Calu3 (cell line): ENCODE results near the gene COL8A2. TPM values are rescaled to one million over a fixed set of nuclear protein-coding genes. Genes with fewer than 3 reads are reported as not detected.

Experiments used
- BruUV-seq: library from RNA; stranded (reverse); fragments of 400-500 nt; replicated peaks from 2 replicates; lab custom pipeline; 2021; lab: Mats Ljungman, UMichigan
- CTCF ChIA-PET: fragments of 300-600 bp; sonication (Branson Sonifier 250); formaldehyde crosslinking; loops from one replicate; lab custom pipeline; 2022; ENCODE audit warnings: antibody characterized with exemption; lab: Charles Lee
- DNase-seq: peaks from one replicate; pipeline ENCODE4 v3.0.0; 2022
- H3K27ac Mint-ChIP-seq: one replicate; pipeline ENCODE4 v1.8.0; 2022; ENCODE audit warnings: mixed read lengths; ENCODE audit not compliant: unreplicated experiment
- H3K27me3 Mint-ChIP-seq: one replicate; pipeline ENCODE4 v1.8.0; 2022; ENCODE audit warnings: mixed read lengths; ENCODE audit not compliant: unreplicated experiment
- H3K36me3 Mint-ChIP-seq: one replicate; pipeline ENCODE4 v1.8.0; 2022; ENCODE audit warnings: mild to moderate bottlenecking, moderate library complexity, mixed read lengths; ENCODE audit not compliant: insufficient read depth, unreplicated experiment
- H3K4me1 Mint-ChIP-seq: one replicate; pipeline ENCODE4 v1.8.0; 2022; ENCODE audit warnings: mild to moderate bottlenecking, low read depth, mixed read lengths; ENCODE audit not compliant: unreplicated experiment
- H3K4me3 Mint-ChIP-seq: one replicate; pipeline ENCODE4 v1.8.0; 2022; ENCODE audit warnings: mild to moderate bottlenecking, low read depth, moderate library complexity, mixed read lengths; ENCODE audit not compliant: unreplicated experiment
- H3K9me3 Mint-ChIP-seq: one replicate; pipeline ENCODE4 v1.8.0; 2022; ENCODE audit warnings: low read depth, mixed read lengths; ENCODE audit not compliant: unreplicated experiment
- intact Hi-C: fragments of 100-400 bp; cut with micrococcal nuclease; formaldehyde crosslinking; loops from one replicate; pipeline ENCODE4 v1.10.0; 2022; ENCODE audit not compliant: unreplicated experiment
- total RNA-seq: library from RNA; stranded (reverse); gene quantifications from 2 replicates; pipeline ENCODE4 v1.2.3, GENCODE V29; 2022
- TF ChIP-seq, protein P1 (sequence below): fragments of 200-600 bp; IDR thresholded peaks from one replicate; pipeline ENCODE4 v1.8.0; 2022; ENCODE audit warnings: antibody characterized with exemption; ENCODE audit not compliant: unreplicated experiment

The COL8A2 gene
- total RNA-seq, 1 experiment from 2014 or later = not detected

DNA sequence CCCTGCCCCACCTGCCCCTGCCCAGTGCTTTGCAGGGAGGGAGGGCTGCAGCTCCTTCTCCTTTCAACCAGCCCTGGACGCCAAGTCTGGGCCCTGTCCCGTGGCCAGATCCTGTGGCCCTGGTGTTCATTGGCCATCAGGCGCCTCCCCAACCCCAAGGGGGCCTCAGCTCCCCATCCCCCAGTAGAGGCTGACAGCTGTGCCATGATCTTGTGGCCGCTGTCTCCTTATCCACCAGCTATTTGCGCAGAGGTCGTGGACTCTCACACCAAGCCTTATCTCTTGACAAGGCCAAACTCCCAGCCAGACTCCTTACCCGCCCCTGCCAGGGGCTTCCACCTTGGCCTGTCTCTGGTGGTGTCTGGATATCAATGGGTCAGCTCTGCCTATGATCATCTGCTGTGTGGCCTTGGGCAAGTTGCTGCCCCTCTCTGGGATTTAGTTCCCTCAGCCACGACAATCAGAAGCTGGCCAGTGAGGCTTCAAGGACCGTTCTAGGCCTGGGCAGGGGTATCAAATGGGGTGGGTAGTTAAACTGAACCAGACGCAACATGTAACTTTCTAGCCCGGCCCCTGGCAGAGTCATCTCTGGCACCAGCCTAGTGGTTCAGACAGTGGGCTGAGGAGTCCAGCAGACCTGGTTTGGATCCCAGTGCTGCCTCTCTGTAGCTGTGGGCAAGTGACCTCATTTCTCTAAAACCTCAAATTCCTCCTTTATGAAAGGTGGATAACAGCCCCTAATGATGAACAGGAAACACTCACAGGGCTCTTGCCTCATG lies 3.3 kb upstream of the COL8A2 start:
- Mint-ChIP-seq H3K9me3 (no peaks in the 10 kb centered on the region), H3K36me3 (no peaks in the 10 kb centered on the region), H3K27ac (no peak overlapping the region), H3K27me3 (peaks cover 36% of the 10 kb centered on the region), H3K4me3 (no peak overlapping the region), H3K4me1 (peaks cover under 1% of the 10 kb centered on the region)
- no peak for DNase-seq
- BruUV-seq = no TSS peak
- TF ChIP-seq, protein P1, sequence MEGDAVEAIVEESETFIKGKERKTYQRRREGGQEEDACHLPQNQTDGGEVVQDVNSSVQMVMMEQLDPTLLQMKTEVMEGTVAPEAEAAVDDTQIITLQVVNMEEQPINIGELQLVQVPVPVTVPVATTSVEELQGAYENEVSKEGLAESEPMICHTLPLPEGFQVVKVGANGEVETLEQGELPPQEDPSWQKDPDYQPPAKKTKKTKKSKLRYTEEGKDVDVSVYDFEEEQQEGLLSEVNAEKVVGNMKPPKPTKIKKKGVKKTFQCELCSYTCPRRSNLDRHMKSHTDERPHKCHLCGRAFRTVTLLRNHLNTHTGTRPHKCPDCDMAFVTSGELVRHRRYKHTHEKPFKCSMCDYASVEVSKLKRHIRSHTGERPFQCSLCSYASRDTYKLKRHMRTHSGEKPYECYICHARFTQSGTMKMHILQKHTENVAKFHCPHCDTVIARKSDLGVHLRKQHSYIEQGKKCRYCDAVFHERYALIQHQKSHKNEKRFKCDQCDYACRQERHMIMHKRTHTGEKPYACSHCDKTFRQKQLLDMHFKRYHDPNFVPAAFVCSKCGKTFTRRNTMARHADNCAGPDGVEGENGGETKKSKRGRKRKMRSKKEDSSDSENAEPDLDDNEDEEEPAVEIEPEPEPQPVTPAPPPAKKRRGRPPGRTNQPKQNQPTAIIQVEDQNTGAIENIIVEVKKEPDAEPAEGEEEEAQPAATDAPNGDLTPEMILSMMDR = no peak
- intact Hi-C loops = no loop called here
- CTCF ChIA-PET = no interaction called here

DNA sequence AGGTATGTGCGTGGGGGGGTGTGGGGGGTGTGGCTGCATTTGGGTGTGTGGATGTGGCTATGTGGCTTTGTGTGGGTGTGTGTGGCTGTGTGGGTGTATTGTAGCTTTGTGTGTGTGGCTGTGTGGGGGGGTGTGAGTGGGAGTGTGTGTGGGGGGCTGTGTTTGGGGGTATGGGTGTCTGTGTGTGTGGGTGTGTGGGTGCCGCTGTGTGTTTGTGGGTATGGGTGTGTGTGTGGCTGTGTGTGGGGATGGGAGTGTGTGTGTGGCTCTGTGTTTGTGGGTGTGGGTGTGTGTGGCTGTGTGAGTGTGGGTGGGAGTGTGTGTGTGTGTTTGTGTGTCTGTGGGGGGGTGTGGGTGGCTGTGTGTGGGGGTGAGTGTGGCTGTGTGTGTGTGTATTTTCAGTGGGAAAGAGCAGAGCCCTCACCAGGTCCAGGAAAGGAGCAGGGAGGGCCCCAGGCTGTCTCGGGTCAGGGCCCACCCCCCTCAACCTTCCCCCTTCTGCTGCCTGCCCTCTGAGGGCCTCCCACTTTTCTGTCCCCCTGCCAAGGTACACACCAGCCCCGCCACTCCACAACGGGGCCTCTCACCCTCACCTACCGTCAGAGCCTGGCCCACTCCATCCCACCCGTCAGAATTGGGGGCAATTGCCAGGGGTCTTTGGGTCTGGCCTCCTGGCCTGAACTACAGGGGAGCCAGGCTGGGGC lies 1.9 kb upstream of the COL8A2 start:
- no peak overlapping the region for H3K4me3 Mint-ChIP-seq
- no peaks in the 10 kb centered on the region for H3K9me3 Mint-ChIP-seq
- intact Hi-C loops = no loop called here
- H3K4me1 Mint-ChIP-seq = no peaks in the 10 kb centered on the region
- H3K27me3 Mint-ChIP-seq = peaks cover 50% of the 10 kb centered on the region
- BruUV-seq = no TSS peak
- CTCF ChIA-PET = interaction anchor here (0.7 kb wide), 1 partner anchor 949 kb away, joined by 5 read pairs; no protein-coding TSS in a partner anchor
- no peak overlapping the region for H3K27ac Mint-ChIP-seq
- TF ChIP-seq, protein P1 = no peak
- H3K36me3 Mint-ChIP-seq = no peaks in the 10 kb centered on the region
- DNase-seq = no peak

GRCh38 chr1:36126005-36126716 lies 1.1 kb upstream of the COL8A2 start:
- CTCF ChIA-PET = no interaction called here
- no TSS peak for BruUV-seq
- no peak for DNase-seq
- H3K4me1 Mint-ChIP-seq = no peaks in the 10 kb centered on the region
- H3K27ac Mint-ChIP-seq = no peak overlapping the region
- TF ChIP-seq, protein P1 = no peak
- no peaks in the 10 kb centered on the region for H3K36me3 Mint-ChIP-seq
- intact Hi-C loops = no loop called here
- H3K9me3 Mint-ChIP-seq = no peaks in the 10 kb centered on the region
- H3K4me3 Mint-ChIP-seq = no peak overlapping the region
- H3K27me3 Mint-ChIP-seq = peaks cover 53% of the 10 kb centered on the region

- Mint-ChIP-seq H3K4me3 (peak overlapping the region; percentile 41), H3K27me3 (peaks cover 53% of the 10 kb centered on the region), H3K36me3 (no peaks in the 10 kb centered on the region), H3K4me1 (no peaks in the 10 kb centered on the region), H3K9me3 (no peaks in the 10 kb centered on the region), H3K27ac (no peak overlapping the region)
- no TSS peak for BruUV-seq
- CTCF ChIA-PET = no interaction called here
- intact Hi-C loops = no loop called here
- no peak for DNase-seq
- TF ChIP-seq, protein P1 = no peak
Observed at GRCh38 chr1:36124404-36125128, 456 bp downstream of the COL8A2 start.
